HepG2 (cell line): ENCODE measurements around the gene SELL. TPM values are rescaled to one million over a fixed set of nuclear protein-coding genes. Genes with fewer than 3 reads are reported as not detected.

Experiments used
- ATAC-seq: fragments of 200-7000 bp; cut with Tn5 transposase; 3 replicates; pipeline ENCODE4 v1.9.1; 2020; ENCODE audit warnings: mild to moderate bottlenecking, moderate library complexity
- BruUV-seq: library from RNA; stranded (reverse); fragments of 400-500 nt; replicated peaks from 2 replicates; lab custom pipeline; 2021; lab: Mats Ljungman, UMichigan
- CTCF ChIA-PET: fragments of 300-600 bp; formaldehyde crosslinking; extraction: SDS; loops from one replicate; lab custom pipeline; 2021; ENCODE audit warnings: low total read pairs, inconsistent platforms, low intra/inter-chr PET ratio; lab: Yijun Ruan, JAX
- POLR2A ChIA-PET: fragments of 350-600 bp; sonication (Branson Sonifier 250); formaldehyde crosslinking; loops from one replicate; lab custom pipeline; 2020; ENCODE audit warnings: antibody characterized with exemption, inconsistent platforms; lab: Yijun Ruan, JAX
- DNase-seq: peaks from one replicate; pipeline ENCODE4 v3.0.0-alpha.2; 2015; ENCODE audit warnings: low spot score
- FAIRE-seq: peaks from 3 replicates; lab custom pipeline; 2011; peaks lifted over from hg19 to GRCh38; lab: Jason Lieb, UNC
- H2AFZ ChIP-seq: one replicate; pipeline ENCODE4 v1.6.1; 2011; ENCODE audit warnings: low read length, inconsistent platforms
- H3K27ac ChIP-seq: fragments of 300-600 bp; 3 replicates; pipeline ENCODE4 v1.8.0; 2011; ENCODE audit warnings: mixed run types, mild to moderate bottlenecking, mixed read lengths, low read length, inconsistent platforms; ENCODE audit not compliant: insufficient read depth; ENCODE audit errors: extremely low read length
- H3K27me3 ChIP-seq, 2 experiments: fragments of 200-600 bp in 1 of 2; 2 replicates in 1 of 2; 3 replicates in 1 of 2; pipeline versions ENCODE4 v1.6.0 to v1.8.0; 2011; ENCODE audit warnings: low read length in 2 of 2, mild to moderate bottlenecking in 2 of 2, moderate library complexity in 2 of 2, inconsistent platforms in 1 of 2; ENCODE audit not compliant: insufficient read depth in 2 of 2, control insufficient read depth in 1 of 2
- H3K36me3 ChIP-seq, 2 experiments: fragments of 200-600 bp in 1 of 2; replicated peaks in 1 of 2; 2 replicates in 1 of 2; 3 replicates in 1 of 2; pipeline versions ENCODE4 v1.5.1 to v1.8.0; 2011; ENCODE audit warnings: low read length in 2 of 2, inconsistent platforms in 1 of 2; ENCODE audit not compliant: insufficient read depth in 2 of 2, control insufficient read depth in 1 of 2
- H3K4me1 ChIP-seq: 2 replicates; pipeline ENCODE4 v1.5.1; 2012; ENCODE audit warnings: low read length, inconsistent platforms; ENCODE audit not compliant: insufficient read depth
- H3K4me2 ChIP-seq: 2 replicates; pipeline ENCODE4 v1.6.0; 2011; ENCODE audit warnings: low read depth, low read length, inconsistent platforms
- H3K4me3 ChIP-seq, 3 experiments: fragments of 200-600 bp in 1 of 3; sonication (generic), shearing (Covaris generic) in 1 of 3; replicated peaks in 1 of 3; 2 replicates each; pipeline ENCODE4 v1.5.1; 2011 to 2016; ENCODE audit warnings: low read length in 3 of 3, inconsistent platforms in 2 of 3, low read depth in 2 of 3, mild to moderate bottlenecking in 2 of 3, control low read depth in 1 of 3, mixed read lengths in 1 of 3; ENCODE audit not compliant: insufficient read depth in 1 of 3
- H3K79me2 ChIP-seq: one replicate; pipeline ENCODE4 v1.6.1; 2011; ENCODE audit warnings: low read length, inconsistent platforms; ENCODE audit not compliant: insufficient read depth
- H3K9ac ChIP-seq: 2 replicates; pipeline ENCODE4 v1.6.0; 2011; ENCODE audit warnings: mild to moderate bottlenecking, low read depth, low read length, inconsistent platforms; ENCODE audit not compliant: insufficient read depth
- H3K9me3 ChIP-seq: 2 replicates; pipeline ENCODE4 v1.5.1; 2012; ENCODE audit warnings: mild to moderate bottlenecking, low read length
- H4K20me1 ChIP-seq: 2 replicates; pipeline ENCODE4 v1.6.0; 2011; ENCODE audit warnings: inconsistent platforms, mild to moderate bottlenecking, low read length, moderate library complexity; ENCODE audit not compliant: insufficient read depth
- ARID3A ChIP-seq: IDR thresholded peaks from 2 replicates; pipeline ENCODE4 v1.6.1; 2012; ENCODE audit warnings: low read depth, low read length, improper control_type of control experiment
- NFE2L1 ChIP-seq: sonication (generic); formaldehyde crosslinking; IDR thresholded peaks from 2 replicates; pipeline ENCODE4 v1.4.0; 2020; ENCODE audit warnings: missing genetic modification reagents, mild to moderate bottlenecking, borderline replicate concordance
- TBX3 ChIP-seq: fragments of 450-650 bp; IDR thresholded peaks from 2 replicates; pipeline ENCODE4 v1.6.1; 2017; ENCODE audit warnings: antibody characterized with exemption, mild to moderate bottlenecking, inconsistent platforms, borderline replicate concordance
- TEAD3 ChIP-seq: optimal IDR thresholded peaks from 2 replicates; pipeline ENCODE3; 2016; ENCODE audit warnings: borderline replicate concordance
- THRA ChIP-seq: sonication (generic); formaldehyde crosslinking; IDR thresholded peaks from 2 replicates; pipeline ENCODE4 v1.4.0; 2020; ENCODE audit warnings: missing genetic modification reagents, borderline replicate concordance
- YEATS2 ChIP-seq: sonication (generic); formaldehyde crosslinking; IDR thresholded peaks from 2 replicates; pipeline ENCODE4 v1.4.0; 2020; ENCODE audit warnings: missing genetic modification reagents, borderline replicate concordance
- ZBTB25 ChIP-seq: IDR thresholded peaks from 2 replicates; pipeline ENCODE4 v1.6.1; 2018; ENCODE audit warnings: missing genetic modification reagents
- ZHX2 ChIP-seq, 2 experiments: sonication (generic) in 1 of 2; formaldehyde crosslinking in 1 of 2; IDR thresholded peaks; 2 replicates each; pipeline versions ENCODE4 v1.6.1 to v1.9.0; 2014 to 2022; ENCODE audit warnings: antibody characterized with exemption in 1 of 2, borderline replicate concordance in 1 of 2, inconsistent platforms in 1 of 2, low read depth in 1 of 2, missing genetic modification reagents in 1 of 2
- ZNF264 ChIP-seq: sonication (generic); formaldehyde crosslinking; IDR thresholded peaks from 2 replicates; pipeline ENCODE4 v1.4.0; 2020; ENCODE audit warnings: missing genetic modification reagents
- ZNF337 ChIP-seq: sonication (generic); formaldehyde crosslinking; IDR thresholded peaks from 2 replicates; pipeline ENCODE4 v1.5.1; 2020; ENCODE audit warnings: missing genetic modification reagents, low read depth, mild to moderate bottlenecking, borderline replicate concordance
- ZNF350 ChIP-seq: sonication (generic); formaldehyde crosslinking; IDR thresholded peaks from 2 replicates; pipeline ENCODE4 v1.4.0; 2020; ENCODE audit warnings: mild to moderate bottlenecking, low read depth, missing genetic modification reagents, borderline replicate concordance
- WGBS: methylation state at CpG from one replicate; pipeline ENCODE4 v1.1.6; 2017; ENCODE audit warnings: low lambda C conversion rate; 5-methylcytosine and 5-hydroxymethylcytosine counted together
- in situ Hi-C: cut with HindIII; loops from 2 replicates; pipeline ENCODE4 v1.10.0; 2017; ENCODE audit warnings: low pct_unique_long_range_greater_than_20kb; ENCODE audit not compliant: extremely low pct_ligation_motif_present
- intact Hi-C: fragments of 100-400 bp; cut with micrococcal nuclease; formaldehyde crosslinking; loops from one replicate; pipeline ENCODE4 v1.10.0; 2022; ENCODE audit not compliant: unreplicated experiment
- polyA plus RNA-seq, 8 experiments: library from polyadenylated mRNA; depleted of rRNA in 3 of 8; stranded (reverse) in 7 of 8; unstranded in 1 of 8; fragments of >200 nt; fragmentation: Illumina TruSeq in 4 of 8; extraction: Trizol in 4 of 8; gene quantifications; 2 replicates each; pipeline versions ENCODE4 v1.2.1 to v1.2.3, GENCODE V29; 2011 to 2016; ENCODE audit warnings: low read depth in 4 of 8, missing spikeins in 1 of 8, mixed read lengths in 1 of 8; ENCODE audit not compliant: insufficient read depth in 1 of 8
- total RNA-seq, 5 experiments: library from RNA; depleted of rRNA; stranded (reverse); fragments of >200 nt; fragmentation: Illumina TruSeq; extraction: Trizol; gene quantifications; 2 replicates each; pipeline ENCODE4 v1.2.3, GENCODE V29; 2016; ENCODE audit warnings: low read depth in 1 of 5

SELL gene
- total and polyA plus RNA-seq, 2 of the 13 experiments (the other 11 are each of a cell fraction or from before 2014, with no cell fraction given) = 0.13 to 0.18 TPM

GRCh38 chr1:169745015-169745861 lies 33.8 kb upstream of the SELL start:
- intact Hi-C loops (no loop called here), in situ Hi-C loops (no loop called here)
- H3K79me2 ChIP-seq = no peaks in the 10 kb centered on the region
- WGBS = 5% methylated on average over 5 of the region's 5 CpGs
- H2AFZ ChIP-seq = peak overlapping the region; percentile 12
- H3K4me3 ChIP-seq = peak overlapping the region; percentile 11 to 23 (median 16); a peak in 2 of 6 replicates
- BruUV-seq = no TSS peak
- POLR2A ChIA-PET = interaction anchor here (1.1 kb wide), 1 partner anchor 159 kb away, joined by 4 read pairs; the partner anchor contains the start of gene F5
- CTCF ChIA-PET = no interaction called here
- H3K4me1 ChIP-seq = peaks cover 27% of the 10 kb centered on the region
- H3K4me2 ChIP-seq = peak overlapping the region; percentile 62
- H3K9me3 ChIP-seq = no peaks in the 10 kb centered on the region
- no peaks in the 10 kb centered on the region for H4K20me1 ChIP-seq
- ATAC-seq = peak; percentile 94
- H3K27ac ChIP-seq = peak overlapping the region; percentile 61
- peak overlapping the region; percentile 52 for H3K9ac ChIP-seq
- H3K27me3 ChIP-seq = no peaks in the 10 kb centered on the region
- H3K36me3 ChIP-seq = no peaks in the 10 kb centered on the region
- peak; percentile 97 for DNase-seq
- peak; percentile 57 for FAIRE-seq
- TF ChIP-seq ZNF350 (no peak), NFE2L1 (CRISPR knock-in tag) (no peak), THRA (peak; percentile 64; the same call in 1 of the 2 replicates), ZBTB25 (0 out of 2 replicates have a peak, but pooled peaks have one; percentile 50), TEAD3 (peak; percentile 44), TBX3 (peak; percentile 55; the same call in 1 of the 2 replicates), YEATS2 (CRISPR knock-in tag) (peak; percentile 42; the same call in 1 of the 2 replicates), ZNF337 (CRISPR knock-in tag) (no peak), ZNF264 (no peak), ARID3A (peak; percentile 54; the same call in 1 of the 2 replicates), ZHX2 (IDR thresholded peaks at IDR 0.05; ENCODE audit: low read depth) (no peak), ZHX2 (CRISPR knock-in tag; IDR thresholded peaks at IDR 0.05; ENCODE audit: borderline replicate concordance) (no peak)
